Globus pallidus (tissue), 1 donor: ENCODE measurements around the gene UPP1.
"Not testable (repeated sequence)": the region's sequence is repeated elsewhere in the genome, so short reads cannot be mapped to it uniquely, and the experiment has no call there.

ENCODE experiments used
- DNase-seq: peaks from one replicate; pipeline ENCODE4 v3.0.0-alpha.2; 2015; ENCODE audit warnings: low spot score

The UPP1 gene

DNA sequence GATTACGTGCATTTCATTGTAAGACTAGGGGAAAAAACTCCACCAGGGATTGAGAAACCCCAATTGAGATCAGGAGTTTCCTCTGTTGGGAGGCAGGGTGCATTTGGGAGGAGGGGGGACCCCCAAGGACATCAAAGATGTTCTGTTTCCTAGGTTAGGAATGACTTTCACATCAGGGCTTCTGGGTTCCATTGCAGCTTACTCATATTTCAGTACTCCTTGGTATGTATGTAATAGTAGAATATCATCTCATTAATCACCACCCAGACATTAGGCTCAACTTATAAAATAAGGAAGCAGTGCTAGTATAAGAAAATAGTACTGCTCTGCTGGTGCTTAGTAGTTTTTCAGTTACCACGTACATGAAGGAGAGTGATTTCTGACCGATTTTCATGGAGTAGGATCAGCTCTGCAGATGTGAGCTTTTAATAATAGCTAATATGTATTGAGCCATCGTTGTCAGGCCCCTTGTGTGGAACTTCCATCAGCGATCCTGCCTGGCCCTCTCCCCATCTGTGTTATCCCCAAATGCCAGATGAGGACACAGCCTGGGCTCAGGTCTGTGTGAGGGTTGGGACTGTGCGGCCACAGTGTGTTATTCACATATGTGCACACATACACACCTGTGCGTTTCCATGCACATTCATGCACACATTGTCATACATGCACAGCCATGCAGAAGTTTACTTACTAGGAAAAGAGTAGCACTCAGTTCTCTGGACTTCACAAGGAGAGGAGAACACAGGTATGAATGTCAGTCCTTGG is 23.5 kb downstream of the UPP1 start:
- DNase-seq, result no peak

GRCh38 chr7:48113275-48113674 is 24.2 kb downstream of the UPP1 start:
- DNase-seq, result no peak

- DNase-seq, result no peak
These were observed 25.1 kb downstream of the UPP1 start for GRCh38 chr7:48114115-48114514.

- DNase-seq, result no peak
These were observed 25.5 kb downstream of the UPP1 start for GRCh38 chr7:48114589-48114988.

DNA sequence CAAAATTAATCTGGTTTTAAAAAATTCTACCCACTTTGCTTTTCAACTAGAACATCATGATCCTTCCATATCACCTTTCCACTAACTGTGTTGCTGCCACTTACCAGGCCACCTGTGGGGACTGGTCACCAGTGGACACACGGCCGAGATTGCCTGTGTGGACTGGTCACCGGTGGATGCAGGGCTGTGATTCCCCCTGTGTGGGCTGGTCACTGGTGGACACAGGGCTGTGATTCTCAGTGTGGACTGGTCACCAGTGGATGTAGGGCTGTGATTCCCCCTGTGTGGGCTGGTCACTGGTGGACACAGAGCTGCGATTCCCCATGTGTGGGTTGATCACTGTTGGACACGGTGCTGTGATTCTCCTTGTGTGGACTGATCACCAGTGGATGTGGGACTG is 27.0 kb downstream of the UPP1 start:
- no peak for DNase-seq

DNA sequence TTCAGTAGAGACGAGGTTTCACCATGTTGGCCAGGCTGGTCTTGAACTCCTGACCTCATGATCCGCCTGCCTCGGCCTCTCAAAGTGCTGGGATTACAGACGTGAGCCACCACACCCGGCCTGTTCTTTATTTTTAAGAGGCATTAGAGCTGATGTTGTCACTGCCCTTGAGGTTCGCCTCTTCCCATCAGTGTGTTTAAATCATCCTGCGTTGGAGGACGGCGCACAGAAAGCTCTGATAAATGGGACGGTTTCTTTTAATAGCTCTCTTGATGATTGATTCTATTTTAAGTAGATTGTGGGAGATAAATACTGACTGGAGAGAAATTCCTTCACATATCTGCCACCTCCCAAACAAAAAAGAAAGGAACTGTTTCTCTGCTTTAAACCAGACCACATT is 29.0 kb downstream of the UPP1 start:
- DNase-seq, result no peak

DNA sequence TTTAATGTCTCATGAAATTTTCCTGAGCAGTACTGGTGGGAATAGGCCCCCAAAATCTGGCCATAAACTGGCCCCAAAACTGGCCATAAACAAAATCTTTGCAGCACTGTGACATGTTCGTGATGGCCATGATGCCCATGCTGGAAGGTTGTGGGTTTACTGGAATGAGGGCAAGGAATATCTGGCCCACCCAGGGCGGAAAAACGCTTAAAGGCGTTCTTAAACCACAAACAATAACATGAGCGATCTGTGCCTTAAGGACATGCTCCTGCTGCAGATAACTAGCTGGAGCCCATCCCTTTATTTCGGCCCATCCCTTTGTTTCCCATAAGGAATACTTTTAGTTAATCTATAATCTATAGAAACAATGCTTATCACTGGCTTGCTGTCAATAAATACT is 31.5 kb downstream of the UPP1 start:
- DNase-seq, result not testable (repeated sequence)

- no peak for DNase-seq
These were observed 37.0 kb downstream of the UPP1 start for GRCh38 chr7:48126037-48126436.

- no peak for DNase-seq
These were observed 41.6 kb downstream of the UPP1 start for GRCh38 chr7:48130658-48131108.

DNA sequence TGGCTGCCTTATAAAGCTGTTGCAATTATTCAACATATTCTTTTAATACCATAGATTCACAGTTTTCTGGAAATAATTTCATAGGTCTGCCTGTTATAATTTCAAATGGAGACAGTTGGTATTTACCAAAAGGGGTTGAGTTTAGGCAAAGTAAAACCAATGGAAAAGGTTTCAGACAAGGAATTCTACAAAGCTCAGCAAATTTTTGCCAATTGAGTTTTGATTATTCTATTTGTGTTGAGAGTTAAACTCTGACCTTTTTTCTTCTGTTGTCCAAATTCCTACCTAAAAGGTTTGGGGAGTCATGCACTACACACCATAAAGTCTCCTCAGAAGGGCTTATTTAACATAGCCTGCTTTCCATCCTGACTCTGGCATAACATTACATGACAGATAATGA is 43.7 kb downstream of the UPP1 start:
- no peak for DNase-seq

GRCh38 chr7:48139459-48139858 is 50.4 kb downstream of the UPP1 start:
- DNase-seq, result no peak

GRCh38 chr7:48140001-48140681 is 51.1 kb downstream of the UPP1 start:
- no peak for DNase-seq

GRCh38 chr7:48141521-48141920 is 52.5 kb downstream of the UPP1 start:
- no peak for DNase-seq

DNA sequence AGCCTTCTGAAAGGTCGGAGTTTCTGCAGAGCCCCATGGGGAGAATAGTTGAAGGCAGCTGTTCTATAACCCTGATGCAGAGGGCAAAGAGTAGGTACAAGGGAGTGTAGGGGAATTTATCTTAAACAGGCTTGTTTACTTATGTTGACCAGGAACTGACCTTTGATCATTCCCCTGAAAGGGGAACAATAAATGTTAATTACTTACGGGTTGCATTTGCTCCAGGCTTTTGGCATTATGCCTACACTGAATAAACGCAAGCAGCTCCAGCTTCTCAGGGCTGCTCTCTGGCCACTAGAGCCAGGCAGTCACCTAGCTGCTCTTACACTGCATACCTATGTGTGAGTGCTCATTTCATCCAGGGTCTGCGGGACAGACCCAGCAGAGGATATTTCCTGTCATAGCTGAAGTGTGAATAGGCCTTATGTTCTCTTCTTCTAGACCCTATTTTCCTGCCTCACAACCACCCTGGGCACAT is 55.3 kb downstream of the UPP1 start:
- no peak for DNase-seq

GRCh38 chr7:48147078-48147591 is 58.1 kb downstream of the UPP1 start:
- DNase-seq, result no peak

GRCh38 chr7:48147690-48148089 is 58.6 kb downstream of the UPP1 start:
- DNase-seq, result not testable (repeated sequence)

GRCh38 chr7:48148311-48148710 is 59.2 kb downstream of the UPP1 start:
- no peak for DNase-seq

- no peak for DNase-seq
These were observed 60.0 kb downstream of the UPP1 start for GRCh38 chr7:48149058-48149457.

DNA sequence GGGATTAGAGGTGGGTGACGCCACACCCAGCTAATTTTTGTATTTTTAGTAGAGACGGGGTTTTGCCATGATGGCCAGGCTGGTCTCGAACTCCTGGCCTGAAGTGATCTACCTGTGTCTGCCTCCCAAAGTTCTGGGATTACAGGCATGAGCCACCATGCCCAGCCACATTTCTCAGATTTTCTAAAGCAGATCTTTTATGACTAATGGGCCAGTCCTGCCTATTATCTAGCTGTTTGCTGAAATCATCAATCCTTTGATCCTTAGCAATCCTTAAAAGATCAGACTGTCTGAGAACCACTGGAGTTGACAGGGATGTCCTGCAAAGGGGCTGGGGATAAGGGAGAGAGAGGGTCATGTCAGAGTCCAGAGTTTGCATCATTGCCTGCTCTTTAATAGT is 61.0 kb downstream of the UPP1 start:
- no peak for DNase-seq

DNA sequence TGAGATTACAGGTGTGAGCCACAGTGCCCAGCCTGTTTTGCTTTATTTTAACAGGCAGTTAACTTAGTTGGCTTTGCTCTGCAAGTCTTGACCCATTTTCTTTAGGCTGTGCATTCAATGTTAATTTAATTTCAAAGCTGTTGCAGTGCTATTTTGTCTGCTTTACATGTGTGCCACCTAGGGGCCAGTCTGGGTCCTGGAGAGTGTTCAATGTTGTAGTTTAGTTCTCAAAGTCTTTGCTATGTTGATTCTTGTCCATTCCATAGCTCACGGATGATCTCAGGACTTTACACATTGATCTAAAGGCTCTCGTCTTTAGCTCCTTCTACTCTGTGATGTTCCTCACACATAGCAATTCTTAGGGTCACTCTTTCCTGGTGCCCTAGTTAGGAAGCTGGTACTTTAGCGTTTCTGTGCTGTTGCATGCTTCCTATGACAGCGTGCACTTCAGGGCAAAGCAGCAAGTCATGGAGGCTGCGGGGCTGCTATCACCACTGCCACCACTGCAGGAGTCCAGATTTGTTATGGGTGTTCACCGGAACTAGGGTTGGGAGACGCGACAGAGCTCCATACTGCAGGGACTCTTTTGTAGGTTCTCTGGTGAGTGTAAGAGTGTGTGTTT is 65.8 kb downstream of the UPP1 start:
- DNase-seq, result no peak
